GM23248 (cell line): ENCODE data around the gene IZUMO4.

ENCODE experiments used
- EZH2 ChIP-seq: fragments of 200-600 bp; sonication (generic); IDR thresholded peaks from 2 replicates; pipeline ENCODE4 v1.6.1; 2018; ENCODE audit warnings: antibody characterized with exemption, mild to moderate bottlenecking; ENCODE audit not compliant: insufficient read depth, poor library complexity, severe bottlenecking
- EZH2phosphoT487 ChIP-seq: fragments of 200-600 bp; sonication (generic); IDR thresholded peaks from 2 replicates; pipeline ENCODE4 v1.6.1; 2018; ENCODE audit warnings: antibody characterized with exemption, moderate library complexity, mild to moderate bottlenecking, low read depth; ENCODE audit not compliant: insufficient read depth

DNA sequence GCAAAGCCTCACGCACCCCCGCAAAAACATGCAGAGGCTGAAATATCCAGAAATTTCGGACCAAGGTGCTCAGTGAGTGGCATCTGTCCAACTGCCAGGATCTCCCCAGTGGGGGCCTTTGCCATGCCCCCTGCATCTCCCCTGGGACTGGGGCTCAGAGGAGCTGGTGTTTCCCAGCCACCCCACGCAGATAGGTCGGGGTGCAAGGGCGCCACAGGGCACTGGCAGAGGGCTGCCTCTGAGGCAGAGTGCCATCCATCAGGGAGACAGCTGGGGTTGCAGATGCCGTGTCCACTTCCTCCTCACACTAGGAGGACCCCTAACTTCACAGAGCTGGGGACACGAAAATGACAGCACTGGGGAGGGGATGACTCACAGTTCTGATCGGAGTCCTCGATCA is 26.3 kb downstream of the IZUMO4 start:
- no peak for TF ChIP-seq EZH2
- no peak for TF ChIP-seq EZH2phosphoT487
